CD14-positive monocyte (primary cell): ENCODE results near the gene TRAPPC8. TPM values are rescaled to one million over a fixed set of nuclear protein-coding genes. Genes with fewer than 3 reads are reported as not detected.

Source experiments
- DNase-seq, 3 donors: peaks; one replicate each; pipeline ENCODE4 v3.0.0-alpha.2; 2011 to 2022
- H2AFZ ChIP-seq: 2 replicates; pipeline ENCODE4 v1.6.0; 2012; ENCODE audit warnings: mild to moderate bottlenecking, low read depth, low read length, inconsistent platforms; ENCODE audit not compliant: insufficient read depth, poor library complexity, severe bottlenecking
- H3K27ac ChIP-seq, 2 donors: 1 replicate in 1 of 2; 2 replicates in 1 of 2; pipeline ENCODE4 v1.5.1; 2012 to 2013; ENCODE audit warnings: low read length in 2 of 2, control low read depth in 1 of 2, inconsistent platforms in 1 of 2, low read depth in 1 of 2, mild to moderate bottlenecking in 1 of 2
- H3K27me3 ChIP-seq, 2 donors: one replicate each; pipeline versions ENCODE4 v1.6.0 to v1.6.1; 2011 to 2013; ENCODE audit warnings: low read length in 2 of 2; ENCODE audit not compliant: control insufficient read depth in 2 of 2, insufficient read depth in 2 of 2
- H3K36me3 ChIP-seq, 2 donors: replicated peaks in 1 of 2; 1 replicate in 1 of 2; 2 replicates in 1 of 2; pipeline versions ENCODE4 v1.5.1 to v1.6.1; 2012 to 2013; ENCODE audit warnings: low read length in 2 of 2, control low read depth in 1 of 2, inconsistent platforms in 1 of 2, mild to moderate bottlenecking in 1 of 2; ENCODE audit not compliant: insufficient read depth in 2 of 2, control insufficient read depth in 1 of 2
- H3K4me1 ChIP-seq, 2 donors: 1 replicate in 1 of 2; 2 replicates in 1 of 2; pipeline versions ENCODE4 v1.5.1 to v1.6.1; 2012 to 2013; ENCODE audit warnings: low read length in 2 of 2, control low read depth in 1 of 2, inconsistent platforms in 1 of 2, mild to moderate bottlenecking in 1 of 2, moderate library complexity in 1 of 2; ENCODE audit not compliant: insufficient read depth in 2 of 2, control insufficient read depth in 1 of 2
- H3K4me2 ChIP-seq: replicated peaks from 2 replicates; pipeline ENCODE3; 2012; ENCODE audit warnings: low read length, moderate library complexity, mild to moderate bottlenecking; ENCODE audit not compliant: poor library complexity, severe bottlenecking; ENCODE audit errors: extremely low read depth
- H3K4me3 ChIP-seq, 3 experiments: fragments of 200-600 bp in 1 of 3; sonication (generic) in 1 of 3; replicated peaks in 1 of 3; 1 replicate in 2 of 3; 2 replicates in 1 of 3; pipeline ENCODE4 v1.5.1; 2011 to 2013; ENCODE audit warnings: low read length in 3 of 3, mild to moderate bottlenecking in 3 of 3, control low read depth in 2 of 3, low read depth in 2 of 3, inconsistent platforms in 1 of 3, moderate library complexity in 1 of 3
- H3K79me2 ChIP-seq: 2 replicates; pipeline ENCODE4 v1.6.0; 2012; ENCODE audit warnings: mild to moderate bottlenecking, control low read depth, inconsistent platforms, low read length, moderate library complexity; ENCODE audit not compliant: insufficient read depth
- H3K9ac ChIP-seq: 2 replicates; pipeline ENCODE4 v1.6.0; 2017; ENCODE audit warnings: low read length, mild to moderate bottlenecking; ENCODE audit not compliant: insufficient read depth, poor library complexity, severe bottlenecking
- H3K9me3 ChIP-seq, 2 donors: replicated peaks in 1 of 2; 1 replicate in 1 of 2; 2 replicates in 1 of 2; pipeline versions ENCODE4 v1.5.1 to v1.6.1; 2012 to 2013; ENCODE audit warnings: low read length in 2 of 2, control low read depth in 1 of 2; ENCODE audit not compliant: control insufficient read depth in 1 of 2, insufficient read depth in 1 of 2
- H4K20me1 ChIP-seq: 2 replicates; pipeline ENCODE4 v1.6.0; 2012; ENCODE audit warnings: mild to moderate bottlenecking, low read length, control low read depth, moderate library complexity; ENCODE audit not compliant: insufficient read depth
- H3K27ac Mint-ChIP-seq, 7 donors: one replicate each; pipeline ENCODE4 v1.8.0; 2020; ENCODE audit warnings: mild to moderate bottlenecking in 7 of 7, mixed read lengths in 7 of 7, moderate library complexity in 6 of 7, inconsistent platforms in 2 of 7
- H3K27me3 Mint-ChIP-seq, 3 donors: one replicate each; pipeline ENCODE4 v1.8.0; 2021 to 2022; ENCODE audit warnings: low read depth in 3 of 3, mild to moderate bottlenecking in 3 of 3, mixed read lengths in 3 of 3, moderate library complexity in 3 of 3, inconsistent platforms in 1 of 3
- H3K36me3 Mint-ChIP-seq, 2 donors: one replicate each; pipeline ENCODE4 v1.8.0; 2020; ENCODE audit warnings: mixed read lengths in 2 of 2, inconsistent platforms in 1 of 2, mild to moderate bottlenecking in 1 of 2
- H3K4me1 Mint-ChIP-seq: one replicate; pipeline ENCODE4 v1.8.0; 2020; ENCODE audit warnings: mild to moderate bottlenecking, mixed read lengths
- H3K4me3 Mint-ChIP-seq, 2 donors: one replicate each; pipeline ENCODE4 v1.8.0; 2020; ENCODE audit warnings: mild to moderate bottlenecking in 2 of 2, mixed read lengths in 2 of 2, moderate library complexity in 1 of 2
- H3K9me3 Mint-ChIP-seq, 7 donors: one replicate each; pipeline ENCODE4 v1.8.0; 2020 to 2022; ENCODE audit warnings: mixed read lengths in 7 of 7, mild to moderate bottlenecking in 6 of 7, moderate library complexity in 6 of 7, inconsistent platforms in 2 of 7
- CTCF ChIP-seq: fragments of 200-600 bp; IDR thresholded peaks from one replicate; pipeline ENCODE4 v1.8.0; 2022; ENCODE audit warnings: antibody characterized with exemption, mild to moderate bottlenecking
- WGBS: methylation state at CpG from one replicate; pipeline ENCODE4 v1.1.5; 2013; ENCODE audit warnings: missing lambda C conversion rate; ENCODE audit not compliant: insufficient coverage; 5-methylcytosine and 5-hydroxymethylcytosine counted together
- intact Hi-C, 2 donors: fragments of 100-400 bp; cut with micrococcal nuclease; formaldehyde crosslinking; loops; one replicate each; pipeline versions ENCODE4 v1.15.0 to v1.15.1; 2023
- polyA plus RNA-seq, 3 donors: library from polyadenylated mRNA; depleted of rRNA in 1 of 3; unstranded in 2 of 3; stranded (reverse) in 1 of 3; fragments of 300-500 nt in 2 of 3; fragments of >200 nt in 1 of 3; fragmentation: Illumina TruSeq in 2 of 3; gene quantifications; 1 replicate in 2 of 3; 2 replicates in 1 of 3; pipeline ENCODE4 v1.2.3, GENCODE V29; 2012 to 2021

Gene TRAPPC8
- polyA plus RNA-seq, 3 donors: 16.2 to 52.7 (median 22.1) TPM

- H3K9ac ChIP-seq: no peak overlapping the region
- no peaks in the 10 kb centered on the region for H3K4me1 ChIP-seq
- H3K36me3 Mint-ChIP-seq: no peaks in the 10 kb centered on the region
- H2AFZ ChIP-seq: no peak overlapping the region
- intact Hi-C loops: no loop called here
- H3K4me1 Mint-ChIP-seq: no peaks in the 10 kb centered on the region
- peaks cover 0 to 1% (median 0%) of the 10 kb centered on the region in 3 donors for H3K27me3 Mint-ChIP-seq
- no peaks in the 10 kb centered on the region for H4K20me1 ChIP-seq
- no peak for DNase-seq
- TF ChIP-seq CTCF: no peak
- no peak overlapping the region for H3K4me3 Mint-ChIP-seq
- H3K36me3 ChIP-seq: no peaks in the 10 kb centered on the region
- no CpG with 5 or more reads among the region's 2 CpGs for WGBS
- H3K27ac Mint-ChIP-seq: peak overlapping the region in 1 of 7 donors; percentile 14
- peaks cover 25 to 42% (median 35%) of the 10 kb centered on the region in 7 donors for H3K9me3 Mint-ChIP-seq
- H3K27me3 ChIP-seq: no peaks in the 10 kb centered on the region
- H3K79me2 ChIP-seq: no peaks in the 10 kb centered on the region
- no peak overlapping the region for H3K4me2 ChIP-seq
- peaks cover 26 to 27% of the 10 kb centered on the region in 2 donors for H3K9me3 ChIP-seq
- no peak overlapping the region for H3K27ac ChIP-seq
- H3K4me3 ChIP-seq: no peak overlapping the region
Measured at GRCh38 chr18:31979714-31980113, 36.8 kb upstream of the TRAPPC8 start.

DNA sequence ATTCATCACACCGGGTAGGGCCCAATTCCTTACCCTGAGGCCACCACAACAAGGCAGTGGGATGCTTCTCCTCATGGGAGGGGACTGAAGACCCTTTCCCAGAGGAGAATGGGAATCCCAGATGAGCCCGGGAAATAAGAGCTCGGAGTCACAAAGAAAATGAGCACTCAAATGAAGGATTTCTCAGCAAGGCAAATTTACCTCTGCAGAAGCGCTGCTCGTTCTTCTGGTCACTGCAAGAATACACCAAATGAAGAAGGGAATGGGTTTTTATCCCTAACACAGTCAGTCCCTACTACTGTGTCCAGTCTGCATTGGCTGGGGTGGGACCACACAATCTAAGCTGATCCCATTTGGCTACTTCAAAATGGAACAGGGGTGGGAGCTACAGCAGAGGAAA is 35.7 kb upstream of the TRAPPC8 start:
- no CpG with 5 or more reads among the region's 5 CpGs for WGBS
- Mint-ChIP-seq H3K27me3 (peaks cover 0 to 1% (median 0%) of the 10 kb centered on the region in 3 donors), H3K27ac (no peak overlapping the region), H3K4me1 (no peaks in the 10 kb centered on the region), H3K4me3 (no peak overlapping the region), H3K36me3 (peaks cover 0 to under 1% of the 10 kb centered on the region in 2 donors), H3K9me3 (peaks cover 36 to 53% (median 45%) of the 10 kb centered on the region in 7 donors)
- H2AFZ ChIP-seq: no peak overlapping the region
- H3K36me3 ChIP-seq: no peaks in the 10 kb centered on the region
- H3K79me2 ChIP-seq: no peaks in the 10 kb centered on the region
- no peaks in the 10 kb centered on the region for H3K27me3 ChIP-seq
- no peaks in the 10 kb centered on the region for H3K4me1 ChIP-seq
- no peak overlapping the region for H3K4me3 ChIP-seq
- no peaks in the 10 kb centered on the region for H4K20me1 ChIP-seq
- H3K4me2 ChIP-seq: no peak overlapping the region
- no peak for TF ChIP-seq CTCF
- intact Hi-C loops: no loop called here
- H3K9me3 ChIP-seq: peaks cover 36 to 37% of the 10 kb centered on the region in 2 donors
- H3K27ac ChIP-seq: no peak overlapping the region
- no peak for DNase-seq
- no peak overlapping the region for H3K9ac ChIP-seq
